HCT116 (cell line): ENCODE data around the gene RPL10.

ENCODE experiments used
- EZH2 ChIP-seq: fragments of 200-600 bp; sonication (generic); IDR thresholded peaks from 2 replicates; pipeline ENCODE4 v1.6.1; 2017; ENCODE audit warnings: antibody characterized with exemption, mixed run types
- FOSL1 ChIP-seq: IDR thresholded peaks from 2 replicates; pipeline ENCODE4 v1.6.1; 2012; ENCODE audit warnings: low read depth
- MAX ChIP-seq: IDR thresholded peaks from 2 replicates; pipeline ENCODE4 v1.6.1; 2012
- POLR2A ChIP-seq: IDR thresholded peaks from 2 replicates; pipeline ENCODE4 v1.7.0; 2011; ENCODE audit warnings: borderline replicate concordance; ENCODE audit not compliant: insufficient read depth, insufficient read length; ENCODE audit errors: extremely low read depth
- SIN3A ChIP-seq: IDR thresholded peaks from 2 replicates; pipeline ENCODE4 v1.6.1; 2012; ENCODE audit warnings: low read depth
- SP1 ChIP-seq: IDR thresholded peaks from 2 replicates; pipeline ENCODE4 v1.6.1; 2012; ENCODE audit warnings: low read depth
- YY1 ChIP-seq: IDR thresholded peaks from 2 replicates; pipeline ENCODE4 v1.6.1; 2011; ENCODE audit warnings: low read length, low read depth, moderate library complexity, mild to moderate bottlenecking; ENCODE audit not compliant: insufficient replicate concordance; ENCODE audit errors: extremely low read depth
- ZFX ChIP-seq: fragments of 450-650 bp; IDR thresholded peaks from 2 replicates; pipeline ENCODE4 v1.6.1; 2017
- ZNF274 ChIP-seq: fragments of 200-500 bp; sonication (Bioruptor generic); IDR thresholded peaks from 2 replicates; pipeline ENCODE4 v1.6.1; 2014; ENCODE audit warnings: mild to moderate bottlenecking, low read depth, low read length, inconsistent platforms
- TF ChIP-seq, protein P1 (sequence below), 3 experiments: fragments of 200-600 bp in 1 of 3; sonication (generic) in 1 of 3; IDR thresholded peaks in 2 of 3; conservative IDR thresholded peaks in 1 of 3; 2 replicates each; pipeline ENCODE4 v1.5.1; 2012 to 2017; ENCODE audit warnings: low read depth in 2 of 3, low read length in 2 of 3, antibody characterized with exemption in 1 of 3, borderline replicate concordance in 1 of 3, control low read depth in 1 of 3, mild to moderate bottlenecking in 1 of 3, mixed read lengths in 1 of 3, mixed run types in 1 of 3, moderate library complexity in 1 of 3; ENCODE audit not compliant: insufficient read depth in 1 of 3
- TF ChIP-seq, protein P2 (sequence below): IDR thresholded peaks from 2 replicates; pipeline ENCODE4 v1.6.1; 2012; ENCODE audit warnings: low read depth

DNA sequence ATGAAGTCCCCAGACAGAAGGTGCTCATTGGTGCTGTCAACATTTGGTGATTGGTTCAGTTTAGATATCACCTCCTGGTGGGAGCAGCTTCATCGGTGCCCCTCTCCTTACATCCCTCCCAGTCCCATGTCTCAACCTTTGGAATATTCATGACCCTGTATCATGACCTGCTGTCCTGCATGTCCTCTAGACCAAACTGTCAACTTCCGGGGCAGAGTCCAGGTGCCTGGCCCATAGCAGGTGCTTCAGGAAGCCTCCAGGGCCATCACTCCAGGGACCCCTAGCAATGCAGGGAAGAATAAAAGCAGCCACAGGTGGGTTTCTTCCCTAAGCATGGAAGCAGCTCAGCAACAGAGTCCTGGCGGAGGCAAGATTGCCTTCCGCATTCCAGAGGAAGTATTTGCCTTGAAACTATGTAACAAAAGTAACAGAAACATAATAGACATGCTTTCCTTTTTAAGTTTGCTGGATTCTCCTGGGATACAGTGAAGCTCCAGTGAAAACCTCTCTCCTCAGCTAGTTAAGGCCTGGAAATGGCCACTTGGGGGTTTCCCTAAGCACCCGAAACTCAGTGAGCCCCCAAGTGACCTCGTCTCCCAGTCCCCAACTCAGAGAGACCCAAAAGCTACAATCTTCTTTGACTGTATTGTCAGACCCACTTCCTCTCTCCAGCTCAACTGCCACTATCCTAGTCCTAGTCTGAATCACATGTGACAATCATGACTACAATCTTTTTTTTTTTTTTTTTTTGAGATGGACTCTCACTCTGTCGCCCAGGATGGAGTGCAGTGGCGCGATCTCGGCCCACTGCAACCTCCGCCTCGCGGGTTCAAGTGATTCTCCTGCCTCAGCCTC, 29.0 kb downstream of the RPL10 start:
- TF ChIP-seq SIN3A (no peak), ZFX (no peak), MAX (no peak), YY1 (no peak), FOSL1 (no peak), EZH2 (no peak), POLR2A (no peak), SP1 (no peak), ZNF274 (no peak)
- TF ChIP-seq, protein P1, sequence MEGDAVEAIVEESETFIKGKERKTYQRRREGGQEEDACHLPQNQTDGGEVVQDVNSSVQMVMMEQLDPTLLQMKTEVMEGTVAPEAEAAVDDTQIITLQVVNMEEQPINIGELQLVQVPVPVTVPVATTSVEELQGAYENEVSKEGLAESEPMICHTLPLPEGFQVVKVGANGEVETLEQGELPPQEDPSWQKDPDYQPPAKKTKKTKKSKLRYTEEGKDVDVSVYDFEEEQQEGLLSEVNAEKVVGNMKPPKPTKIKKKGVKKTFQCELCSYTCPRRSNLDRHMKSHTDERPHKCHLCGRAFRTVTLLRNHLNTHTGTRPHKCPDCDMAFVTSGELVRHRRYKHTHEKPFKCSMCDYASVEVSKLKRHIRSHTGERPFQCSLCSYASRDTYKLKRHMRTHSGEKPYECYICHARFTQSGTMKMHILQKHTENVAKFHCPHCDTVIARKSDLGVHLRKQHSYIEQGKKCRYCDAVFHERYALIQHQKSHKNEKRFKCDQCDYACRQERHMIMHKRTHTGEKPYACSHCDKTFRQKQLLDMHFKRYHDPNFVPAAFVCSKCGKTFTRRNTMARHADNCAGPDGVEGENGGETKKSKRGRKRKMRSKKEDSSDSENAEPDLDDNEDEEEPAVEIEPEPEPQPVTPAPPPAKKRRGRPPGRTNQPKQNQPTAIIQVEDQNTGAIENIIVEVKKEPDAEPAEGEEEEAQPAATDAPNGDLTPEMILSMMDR (IDR thresholded peaks at IDR 0.05 in 2 of 3, conservative IDR thresholded peaks at IDR 0.05 in 1 of 3; ENCODE audit: borderline replicate concordance in 1 of 3, insufficient read depth in 1 of 3, low read depth in 2 of 3, low read length in 2 of 3), result no peak
- TF ChIP-seq, protein P2, sequence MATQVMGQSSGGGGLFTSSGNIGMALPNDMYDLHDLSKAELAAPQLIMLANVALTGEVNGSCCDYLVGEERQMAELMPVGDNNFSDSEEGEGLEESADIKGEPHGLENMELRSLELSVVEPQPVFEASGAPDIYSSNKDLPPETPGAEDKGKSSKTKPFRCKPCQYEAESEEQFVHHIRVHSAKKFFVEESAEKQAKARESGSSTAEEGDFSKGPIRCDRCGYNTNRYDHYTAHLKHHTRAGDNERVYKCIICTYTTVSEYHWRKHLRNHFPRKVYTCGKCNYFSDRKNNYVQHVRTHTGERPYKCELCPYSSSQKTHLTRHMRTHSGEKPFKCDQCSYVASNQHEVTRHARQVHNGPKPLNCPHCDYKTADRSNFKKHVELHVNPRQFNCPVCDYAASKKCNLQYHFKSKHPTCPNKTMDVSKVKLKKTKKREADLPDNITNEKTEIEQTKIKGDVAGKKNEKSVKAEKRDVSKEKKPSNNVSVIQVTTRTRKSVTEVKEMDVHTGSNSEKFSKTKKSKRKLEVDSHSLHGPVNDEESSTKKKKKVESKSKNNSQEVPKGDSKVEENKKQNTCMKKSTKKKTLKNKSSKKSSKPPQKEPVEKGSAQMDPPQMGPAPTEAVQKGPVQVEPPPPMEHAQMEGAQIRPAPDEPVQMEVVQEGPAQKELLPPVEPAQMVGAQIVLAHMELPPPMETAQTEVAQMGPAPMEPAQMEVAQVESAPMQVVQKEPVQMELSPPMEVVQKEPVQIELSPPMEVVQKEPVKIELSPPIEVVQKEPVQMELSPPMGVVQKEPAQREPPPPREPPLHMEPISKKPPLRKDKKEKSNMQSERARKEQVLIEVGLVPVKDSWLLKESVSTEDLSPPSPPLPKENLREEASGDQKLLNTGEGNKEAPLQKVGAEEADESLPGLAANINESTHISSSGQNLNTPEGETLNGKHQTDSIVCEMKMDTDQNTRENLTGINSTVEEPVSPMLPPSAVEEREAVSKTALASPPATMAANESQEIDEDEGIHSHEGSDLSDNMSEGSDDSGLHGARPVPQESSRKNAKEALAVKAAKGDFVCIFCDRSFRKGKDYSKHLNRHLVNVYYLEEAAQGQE, result no peak
